ENCODE measurements around the gene BFAR.

DNA sequence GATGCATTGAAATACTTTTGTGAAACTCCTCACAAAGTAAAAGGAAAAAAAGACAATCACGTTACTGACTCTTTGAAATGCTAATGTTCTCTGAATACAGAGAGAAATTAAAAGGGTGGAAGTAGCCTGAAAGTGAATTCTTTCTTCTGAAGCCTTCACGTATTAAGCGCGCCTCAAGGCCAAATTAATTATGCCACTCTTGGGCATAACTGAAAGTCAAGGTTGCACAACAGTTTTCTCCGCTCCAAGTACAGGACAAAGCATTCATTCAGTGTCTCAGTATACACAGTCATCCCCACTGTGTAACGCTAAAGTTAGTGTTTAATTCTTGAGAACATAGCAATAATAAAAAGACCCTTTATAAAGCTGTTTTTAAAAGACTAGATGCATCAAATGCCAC, 24.1 kb upstream of the BFAR start:
- TF ChIP-seq, protein P1, sequence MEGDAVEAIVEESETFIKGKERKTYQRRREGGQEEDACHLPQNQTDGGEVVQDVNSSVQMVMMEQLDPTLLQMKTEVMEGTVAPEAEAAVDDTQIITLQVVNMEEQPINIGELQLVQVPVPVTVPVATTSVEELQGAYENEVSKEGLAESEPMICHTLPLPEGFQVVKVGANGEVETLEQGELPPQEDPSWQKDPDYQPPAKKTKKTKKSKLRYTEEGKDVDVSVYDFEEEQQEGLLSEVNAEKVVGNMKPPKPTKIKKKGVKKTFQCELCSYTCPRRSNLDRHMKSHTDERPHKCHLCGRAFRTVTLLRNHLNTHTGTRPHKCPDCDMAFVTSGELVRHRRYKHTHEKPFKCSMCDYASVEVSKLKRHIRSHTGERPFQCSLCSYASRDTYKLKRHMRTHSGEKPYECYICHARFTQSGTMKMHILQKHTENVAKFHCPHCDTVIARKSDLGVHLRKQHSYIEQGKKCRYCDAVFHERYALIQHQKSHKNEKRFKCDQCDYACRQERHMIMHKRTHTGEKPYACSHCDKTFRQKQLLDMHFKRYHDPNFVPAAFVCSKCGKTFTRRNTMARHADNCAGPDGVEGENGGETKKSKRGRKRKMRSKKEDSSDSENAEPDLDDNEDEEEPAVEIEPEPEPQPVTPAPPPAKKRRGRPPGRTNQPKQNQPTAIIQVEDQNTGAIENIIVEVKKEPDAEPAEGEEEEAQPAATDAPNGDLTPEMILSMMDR (IDR thresholded peaks at IDR 0.05): no peak
- TF ChIP-seq EP300 (IDR thresholded peaks at IDR 0.05): no peak

Data from suprapubic skin (tissue), 3 donors.